ENCODE data around the gene TSFM.
A peak's percentile ranks its signal among the peaks of the same experiment; 100 is the strongest.

The TSFM gene

DNA sequence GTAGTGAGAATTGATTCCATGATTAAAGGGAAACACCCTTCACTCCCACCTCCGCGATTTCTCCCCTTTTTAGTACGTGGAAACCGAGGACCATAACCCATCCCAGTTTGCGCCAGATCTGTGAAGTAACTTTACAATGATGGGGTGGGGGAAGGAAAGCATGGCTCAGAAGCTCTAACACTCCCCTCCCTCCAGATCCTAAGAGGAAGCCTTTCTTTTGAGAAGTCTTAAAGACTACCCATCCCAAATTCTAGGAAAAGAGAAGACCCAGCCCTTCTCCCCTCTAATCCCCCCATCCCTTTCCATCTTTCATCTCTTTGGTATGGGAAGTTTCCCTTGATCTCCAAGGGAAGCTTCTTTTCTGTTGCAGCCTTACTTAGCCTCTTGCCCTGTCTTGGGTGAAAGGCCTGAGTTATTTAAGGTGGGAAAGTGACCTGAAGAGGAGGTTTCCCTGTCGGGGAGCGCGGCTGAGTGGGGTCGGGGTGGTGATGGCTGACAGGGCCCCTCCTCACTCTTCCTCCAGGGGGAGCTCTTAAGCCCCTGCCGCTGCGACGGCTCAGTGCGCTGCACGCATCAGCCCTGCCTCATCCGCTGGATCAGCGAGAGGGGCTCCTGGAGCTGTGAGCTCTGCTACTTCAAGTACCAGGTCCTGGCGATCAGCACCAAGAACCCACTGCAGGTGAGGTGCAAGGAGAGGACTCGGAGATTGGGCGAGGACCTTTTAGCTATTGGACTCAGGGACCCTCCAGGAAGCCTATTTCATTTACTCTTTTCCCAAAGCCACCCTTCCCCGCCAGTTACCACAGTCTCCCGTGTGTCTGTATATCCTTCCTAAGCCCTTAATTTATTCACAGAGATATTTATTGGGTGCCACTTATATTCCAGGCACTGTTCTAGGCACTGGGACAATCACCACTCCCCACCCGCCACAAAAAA is 25.9 kb upstream of the TSFM start:
- Histone ChIP-seq H3K4me1 (ENCODE audit: control insufficient read depth, insufficient read depth, low read length) (peaks cover 16% of the 10 kb centered on the region), H3K36me3 (ENCODE audit: control insufficient read depth in 2 of 2, insufficient read depth in 1 of 2, low read length in 2 of 2) (peaks cover 10 to 40% of the 10 kb centered on the region in 2 experiments), H3K27ac (ENCODE audit: extremely low read depth, low read depth, low read length) (no peak overlapping the region), H3K4me3 (ENCODE audit: low read depth, low read length) (no peak overlapping the region; the same call in none of the 2 replicates), H3K9me3 (ENCODE audit: control insufficient read depth, insufficient read depth, low read depth, low read length) (no peaks in the 10 kb centered on the region)
- POLR2A ChIA-PET = interaction anchor here (1.4 to 2.0 kb wide), 3 partner anchors 10 to 15 kb away, joined by 4 to 8 read pairs (median 6); partner anchors contain the start of genes CYP27B1, EEF1AKMT3, METTL1 and TSPAN31
- CTCF ChIA-PET = interaction anchor here (0.6 to 2.4 kb wide), 12 partner anchors 10 to 151 kb away, joined by 3 to 26 read pairs (median 3); partner anchors contain the start of genes CYP27B1, EEF1AKMT3, METTL1 and TSFM
- TF ChIP-seq YY1 (tag by site-specific recombination; IDR thresholded peaks at IDR 0.05) (peak; percentile 41; the same call in 1 of the 2 replicates), ZBTB17 (tag by site-specific recombination; IDR thresholded peaks at IDR 0.05) (peak; percentile 58; the same call in 1 of the 2 replicates), BCL11B (tag by site-specific recombination; IDR thresholded peaks at IDR 0.05; ENCODE audit: low read depth) (no peak), ZNF2 (tag by site-specific recombination; IDR thresholded peaks at IDR 0.05) (0 out of 2 replicates have a peak, but pooled peaks have one; percentile 21), ZNF112 (tag by site-specific recombination; IDR thresholded peaks at IDR 0.05) (no peak), HOXA7 (CRISPR knock-in tag; IDR thresholded peaks at IDR 0.05; ENCODE audit: borderline replicate concordance) (no peak), PRDM1 (tag by site-specific recombination; IDR thresholded peaks at IDR 0.05) (peak; percentile 74), ZFP41 (tag by site-specific recombination; IDR thresholded peaks at IDR 0.05; ENCODE audit: borderline replicate concordance) (no peak), KLF8 (tag by site-specific recombination; IDR thresholded peaks at IDR 0.05) (0 out of 2 replicates have a peak, but pooled peaks have one; percentile 14), ZNF404 (tag by site-specific recombination; IDR thresholded peaks at IDR 0.05) (no peak), IKZF3 (tag by site-specific recombination; IDR thresholded peaks at IDR 0.05) (no peak), ZNF416 (tag by site-specific recombination; IDR thresholded peaks at IDR 0.05) (no peak), SP7 (tag by site-specific recombination; IDR thresholded peaks at IDR 0.05) (no peak), OSR2 (tag by site-specific recombination; IDR thresholded peaks at IDR 0.05) (no peak), ZNF623 (tag by site-specific recombination; IDR thresholded peaks at IDR 0.05) (no peak), ZNF366 (tag by site-specific recombination; conservative IDR thresholded peaks at IDR 0.05) (peak; percentile 73), ZNF121 (tag by site-specific recombination; IDR thresholded peaks at IDR 0.05) (no peak)
- TF ChIP-seq, protein P1, sequence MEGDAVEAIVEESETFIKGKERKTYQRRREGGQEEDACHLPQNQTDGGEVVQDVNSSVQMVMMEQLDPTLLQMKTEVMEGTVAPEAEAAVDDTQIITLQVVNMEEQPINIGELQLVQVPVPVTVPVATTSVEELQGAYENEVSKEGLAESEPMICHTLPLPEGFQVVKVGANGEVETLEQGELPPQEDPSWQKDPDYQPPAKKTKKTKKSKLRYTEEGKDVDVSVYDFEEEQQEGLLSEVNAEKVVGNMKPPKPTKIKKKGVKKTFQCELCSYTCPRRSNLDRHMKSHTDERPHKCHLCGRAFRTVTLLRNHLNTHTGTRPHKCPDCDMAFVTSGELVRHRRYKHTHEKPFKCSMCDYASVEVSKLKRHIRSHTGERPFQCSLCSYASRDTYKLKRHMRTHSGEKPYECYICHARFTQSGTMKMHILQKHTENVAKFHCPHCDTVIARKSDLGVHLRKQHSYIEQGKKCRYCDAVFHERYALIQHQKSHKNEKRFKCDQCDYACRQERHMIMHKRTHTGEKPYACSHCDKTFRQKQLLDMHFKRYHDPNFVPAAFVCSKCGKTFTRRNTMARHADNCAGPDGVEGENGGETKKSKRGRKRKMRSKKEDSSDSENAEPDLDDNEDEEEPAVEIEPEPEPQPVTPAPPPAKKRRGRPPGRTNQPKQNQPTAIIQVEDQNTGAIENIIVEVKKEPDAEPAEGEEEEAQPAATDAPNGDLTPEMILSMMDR (tag by site-specific recombination; IDR thresholded peaks at IDR 0.05) = peak; percentile 80
- TF ChIP-seq, protein P2, sequence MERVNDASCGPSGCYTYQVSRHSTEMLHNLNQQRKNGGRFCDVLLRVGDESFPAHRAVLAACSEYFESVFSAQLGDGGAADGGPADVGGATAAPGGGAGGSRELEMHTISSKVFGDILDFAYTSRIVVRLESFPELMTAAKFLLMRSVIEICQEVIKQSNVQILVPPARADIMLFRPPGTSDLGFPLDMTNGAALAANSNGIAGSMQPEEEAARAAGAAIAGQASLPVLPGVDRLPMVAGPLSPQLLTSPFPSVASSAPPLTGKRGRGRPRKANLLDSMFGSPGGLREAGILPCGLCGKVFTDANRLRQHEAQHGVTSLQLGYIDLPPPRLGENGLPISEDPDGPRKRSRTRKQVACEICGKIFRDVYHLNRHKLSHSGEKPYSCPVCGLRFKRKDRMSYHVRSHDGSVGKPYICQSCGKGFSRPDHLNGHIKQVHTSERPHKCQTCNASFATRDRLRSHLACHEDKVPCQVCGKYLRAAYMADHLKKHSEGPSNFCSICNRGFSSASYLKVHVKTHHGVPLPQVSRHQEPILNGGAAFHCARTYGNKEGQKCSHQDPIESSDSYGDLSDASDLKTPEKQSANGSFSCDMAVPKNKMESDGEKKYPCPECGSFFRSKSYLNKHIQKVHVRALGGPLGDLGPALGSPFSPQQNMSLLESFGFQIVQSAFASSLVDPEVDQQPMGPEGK (tag by site-specific recombination; IDR thresholded peaks at IDR 0.05) = peak; percentile 54; the same call in 1 of the 2 replicates
- TF ChIP-seq, protein P3, sequence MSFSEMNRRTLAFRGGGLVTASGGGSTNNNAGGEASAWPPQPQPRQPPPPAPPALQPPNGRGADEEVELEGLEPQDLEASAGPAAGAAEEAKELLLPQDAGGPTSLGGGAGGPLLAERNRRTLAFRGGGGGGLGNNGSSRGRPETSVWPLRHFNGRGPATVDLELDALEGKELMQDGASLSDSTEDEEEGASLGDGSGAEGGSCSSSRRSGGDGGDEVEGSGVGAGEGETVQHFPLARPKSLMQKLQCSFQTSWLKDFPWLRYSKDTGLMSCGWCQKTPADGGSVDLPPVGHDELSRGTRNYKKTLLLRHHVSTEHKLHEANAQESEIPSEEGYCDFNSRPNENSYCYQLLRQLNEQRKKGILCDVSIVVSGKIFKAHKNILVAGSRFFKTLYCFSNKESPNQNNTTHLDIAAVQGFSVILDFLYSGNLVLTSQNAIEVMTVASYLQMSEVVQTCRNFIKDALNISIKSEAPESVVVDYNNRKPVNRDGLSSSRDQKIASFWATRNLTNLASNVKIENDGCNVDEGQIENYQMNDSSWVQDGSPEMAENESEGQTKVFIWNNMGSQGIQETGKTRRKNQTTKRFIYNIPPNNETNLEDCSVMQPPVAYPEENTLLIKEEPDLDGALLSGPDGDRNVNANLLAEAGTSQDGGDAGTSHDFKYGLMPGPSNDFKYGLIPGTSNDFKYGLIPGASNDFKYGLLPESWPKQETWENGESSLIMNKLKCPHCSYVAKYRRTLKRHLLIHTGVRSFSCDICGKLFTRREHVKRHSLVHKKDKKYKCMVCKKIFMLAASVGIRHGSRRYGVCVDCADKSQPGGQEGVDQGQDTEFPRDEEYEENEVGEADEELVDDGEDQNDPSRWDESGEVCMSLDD (tag by site-specific recombination; IDR thresholded peaks at IDR 0.05) = peak; percentile 62; the same call in 1 of the 2 replicates
- TF ChIP-seq, protein P4, sequence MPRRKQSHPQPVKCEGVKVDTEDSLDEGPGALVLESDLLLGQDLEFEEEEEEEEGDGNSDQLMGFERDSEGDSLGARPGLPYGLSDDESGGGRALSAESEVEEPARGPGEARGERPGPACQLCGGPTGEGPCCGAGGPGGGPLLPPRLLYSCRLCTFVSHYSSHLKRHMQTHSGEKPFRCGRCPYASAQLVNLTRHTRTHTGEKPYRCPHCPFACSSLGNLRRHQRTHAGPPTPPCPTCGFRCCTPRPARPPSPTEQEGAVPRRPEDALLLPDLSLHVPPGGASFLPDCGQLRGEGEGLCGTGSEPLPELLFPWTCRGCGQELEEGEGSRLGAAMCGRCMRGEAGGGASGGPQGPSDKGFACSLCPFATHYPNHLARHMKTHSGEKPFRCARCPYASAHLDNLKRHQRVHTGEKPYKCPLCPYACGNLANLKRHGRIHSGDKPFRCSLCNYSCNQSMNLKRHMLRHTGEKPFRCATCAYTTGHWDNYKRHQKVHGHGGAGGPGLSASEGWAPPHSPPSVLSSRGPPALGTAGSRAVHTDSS (tag by site-specific recombination; IDR thresholded peaks at IDR 0.05) = no peak
- TF ChIP-seq, protein P5, sequence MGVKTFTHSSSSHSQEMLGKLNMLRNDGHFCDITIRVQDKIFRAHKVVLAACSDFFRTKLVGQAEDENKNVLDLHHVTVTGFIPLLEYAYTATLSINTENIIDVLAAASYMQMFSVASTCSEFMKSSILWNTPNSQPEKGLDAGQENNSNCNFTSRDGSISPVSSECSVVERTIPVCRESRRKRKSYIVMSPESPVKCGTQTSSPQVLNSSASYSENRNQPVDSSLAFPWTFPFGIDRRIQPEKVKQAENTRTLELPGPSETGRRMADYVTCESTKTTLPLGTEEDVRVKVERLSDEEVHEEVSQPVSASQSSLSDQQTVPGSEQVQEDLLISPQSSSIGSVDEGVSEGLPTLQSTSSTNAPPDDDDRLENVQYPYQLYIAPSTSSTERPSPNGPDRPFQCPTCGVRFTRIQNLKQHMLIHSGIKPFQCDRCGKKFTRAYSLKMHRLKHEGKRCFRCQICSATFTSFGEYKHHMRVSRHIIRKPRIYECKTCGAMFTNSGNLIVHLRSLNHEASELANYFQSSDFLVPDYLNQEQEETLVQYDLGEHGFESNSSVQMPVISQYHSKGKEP (tag by site-specific recombination; IDR thresholded peaks at IDR 0.05) = no peak
- TF ChIP-seq, protein P6, sequence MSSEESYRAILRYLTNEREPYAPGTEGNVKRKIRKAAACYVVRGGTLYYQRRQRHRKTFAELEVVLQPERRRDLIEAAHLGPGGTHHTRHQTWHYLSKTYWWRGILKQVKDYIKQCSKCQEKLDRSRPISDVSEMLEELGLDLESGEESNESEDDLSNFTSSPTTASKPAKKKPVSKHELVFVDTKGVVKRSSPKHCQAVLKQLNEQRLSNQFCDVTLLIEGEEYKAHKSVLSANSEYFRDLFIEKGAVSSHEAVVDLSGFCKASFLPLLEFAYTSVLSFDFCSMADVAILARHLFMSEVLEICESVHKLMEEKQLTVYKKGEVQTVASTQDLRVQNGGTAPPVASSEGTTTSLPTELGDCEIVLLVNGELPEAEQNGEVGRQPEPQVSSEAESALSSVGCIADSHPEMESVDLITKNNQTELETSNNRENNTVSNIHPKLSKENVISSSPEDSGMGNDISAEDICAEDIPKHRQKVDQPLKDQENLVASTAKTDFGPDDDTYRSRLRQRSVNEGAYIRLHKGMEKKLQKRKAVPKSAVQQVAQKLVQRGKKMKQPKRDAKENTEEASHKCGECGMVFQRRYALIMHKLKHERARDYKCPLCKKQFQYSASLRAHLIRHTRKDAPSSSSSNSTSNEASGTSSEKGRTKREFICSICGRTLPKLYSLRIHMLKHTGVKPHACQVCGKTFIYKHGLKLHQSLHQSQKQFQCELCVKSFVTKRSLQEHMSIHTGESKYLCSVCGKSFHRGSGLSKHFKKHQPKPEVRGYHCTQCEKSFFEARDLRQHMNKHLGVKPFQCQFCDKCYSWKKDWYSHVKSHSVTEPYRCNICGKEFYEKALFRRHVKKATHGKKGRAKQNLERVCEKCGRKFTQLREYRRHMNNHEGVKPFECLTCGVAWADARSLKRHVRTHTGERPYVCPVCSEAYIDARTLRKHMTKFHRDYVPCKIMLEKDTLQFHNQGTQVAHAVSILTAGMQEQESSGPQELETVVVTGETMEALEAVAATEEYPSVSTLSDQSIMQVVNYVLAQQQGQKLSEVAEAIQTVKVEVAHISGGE (tag by site-specific recombination; conservative IDR thresholded peaks at IDR 0.05; ENCODE audit: low read depth) = no peak

Measured in HEK293 (cell line).